Stimulated activated CD4-positive, alpha-beta T cell treated with anti-CD3 and anti-CD28 coated beads, Interleukin-4, amount 100 ng/mL, for 48 hours (primary cell): ENCODE results near the gene EEF2K.

ENCODE experiments used
- DNase-seq, 2 donors: peaks; one replicate each; pipeline ENCODE4 v3.0.0-alpha.2; 2020; ENCODE audit warnings: low read depth in 2 of 2

EEF2K gene

GRCh38 chr16:22336581-22336980 lies 130.5 kb downstream of the EEF2K start:
- DNase-seq: no peak

GRCh38 chr16:22337045-22337444 lies 131.0 kb downstream of the EEF2K start:
- no peak for DNase-seq

- no peak for DNase-seq
Observed at GRCh38 chr16:22337849-22338635, 132.0 kb downstream of the EEF2K start.
